Measurements from ENCODE around the gene GPR146. TPM values are rescaled to one million over a fixed set of nuclear protein-coding genes. Genes with fewer than 3 reads are reported as not detected.
A peak's percentile ranks its signal among the peaks of the same experiment; 100 is the strongest.

Gene GPR146
- total and polyA plus RNA-seq, 2 of the 13 experiments (the other 11 are each of a cell fraction or from before 2014, with no cell fraction given): 2.0 to 15.9 TPM

DNA sequence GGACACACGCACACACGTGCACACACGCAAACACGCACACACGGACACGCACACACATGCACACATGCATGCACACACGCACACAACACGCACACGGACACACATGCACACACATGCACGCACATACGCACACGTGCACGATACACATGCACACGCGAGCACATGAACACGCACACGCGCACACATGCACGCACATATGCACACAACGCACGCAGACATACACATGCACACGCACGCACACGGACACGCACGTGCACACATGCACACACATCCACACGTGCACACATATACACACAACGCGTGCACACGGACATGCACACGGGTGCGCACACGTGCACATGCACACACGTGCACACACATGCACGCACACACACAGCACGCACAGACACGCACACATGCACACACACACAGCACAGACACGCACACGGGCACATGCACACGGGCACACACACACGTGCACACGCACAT, 26.2 kb downstream of the GPR146 start (continued):
- TF ChIP-seq, protein P1, sequence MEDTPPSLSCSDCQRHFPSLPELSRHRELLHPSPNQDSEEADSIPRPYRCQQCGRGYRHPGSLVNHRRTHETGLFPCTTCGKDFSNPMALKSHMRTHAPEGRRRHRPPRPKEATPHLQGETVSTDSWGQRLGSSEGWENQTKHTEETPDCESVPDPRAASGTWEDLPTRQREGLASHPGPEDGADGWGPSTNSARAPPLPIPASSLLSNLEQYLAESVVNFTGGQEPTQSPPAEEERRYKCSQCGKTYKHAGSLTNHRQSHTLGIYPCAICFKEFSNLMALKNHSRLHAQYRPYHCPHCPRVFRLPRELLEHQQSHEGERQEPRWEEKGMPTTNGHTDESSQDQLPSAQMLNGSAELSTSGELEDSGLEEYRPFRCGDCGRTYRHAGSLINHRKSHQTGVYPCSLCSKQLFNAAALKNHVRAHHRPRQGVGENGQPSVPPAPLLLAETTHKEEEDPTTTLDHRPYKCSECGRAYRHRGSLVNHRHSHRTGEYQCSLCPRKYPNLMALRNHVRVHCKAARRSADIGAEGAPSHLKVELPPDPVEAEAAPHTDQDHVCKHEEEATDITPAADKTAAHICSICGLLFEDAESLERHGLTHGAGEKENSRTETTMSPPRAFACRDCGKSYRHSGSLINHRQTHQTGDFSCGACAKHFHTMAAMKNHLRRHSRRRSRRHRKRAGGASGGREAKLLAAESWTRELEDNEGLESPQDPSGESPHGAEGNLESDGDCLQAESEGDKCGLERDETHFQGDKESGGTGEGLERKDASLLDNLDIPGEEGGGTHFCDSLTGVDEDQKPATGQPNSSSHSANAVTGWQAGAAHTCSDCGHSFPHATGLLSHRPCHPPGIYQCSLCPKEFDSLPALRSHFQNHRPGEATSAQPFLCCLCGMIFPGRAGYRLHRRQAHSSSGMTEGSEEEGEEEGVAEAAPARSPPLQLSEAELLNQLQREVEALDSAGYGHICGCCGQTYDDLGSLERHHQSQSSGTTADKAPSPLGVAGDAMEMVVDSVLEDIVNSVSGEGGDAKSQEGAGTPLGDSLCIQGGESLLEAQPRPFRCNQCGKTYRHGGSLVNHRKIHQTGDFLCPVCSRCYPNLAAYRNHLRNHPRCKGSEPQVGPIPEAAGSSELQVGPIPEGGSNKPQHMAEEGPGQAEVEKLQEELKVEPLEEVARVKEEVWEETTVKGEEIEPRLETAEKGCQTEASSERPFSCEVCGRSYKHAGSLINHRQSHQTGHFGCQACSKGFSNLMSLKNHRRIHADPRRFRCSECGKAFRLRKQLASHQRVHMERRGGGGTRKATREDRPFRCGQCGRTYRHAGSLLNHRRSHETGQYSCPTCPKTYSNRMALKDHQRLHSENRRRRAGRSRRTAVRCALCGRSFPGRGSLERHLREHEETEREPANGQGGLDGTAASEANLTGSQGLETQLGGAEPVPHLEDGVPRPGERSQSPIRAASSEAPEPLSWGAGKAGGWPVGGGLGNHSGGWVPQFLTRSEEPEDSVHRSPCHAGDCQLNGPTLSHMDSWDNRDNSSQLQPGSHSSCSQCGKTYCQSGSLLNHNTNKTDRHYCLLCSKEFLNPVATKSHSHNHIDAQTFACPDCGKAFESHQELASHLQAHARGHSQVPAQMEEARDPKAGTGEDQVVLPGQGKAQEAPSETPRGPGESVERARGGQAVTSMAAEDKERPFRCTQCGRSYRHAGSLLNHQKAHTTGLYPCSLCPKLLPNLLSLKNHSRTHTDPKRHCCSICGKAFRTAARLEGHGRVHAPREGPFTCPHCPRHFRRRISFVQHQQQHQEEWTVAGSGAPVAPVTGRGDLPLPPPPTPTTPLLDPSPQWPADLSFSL (CRISPR knock-in tag; IDR thresholded peaks at IDR 0.05): no peak

DNA sequence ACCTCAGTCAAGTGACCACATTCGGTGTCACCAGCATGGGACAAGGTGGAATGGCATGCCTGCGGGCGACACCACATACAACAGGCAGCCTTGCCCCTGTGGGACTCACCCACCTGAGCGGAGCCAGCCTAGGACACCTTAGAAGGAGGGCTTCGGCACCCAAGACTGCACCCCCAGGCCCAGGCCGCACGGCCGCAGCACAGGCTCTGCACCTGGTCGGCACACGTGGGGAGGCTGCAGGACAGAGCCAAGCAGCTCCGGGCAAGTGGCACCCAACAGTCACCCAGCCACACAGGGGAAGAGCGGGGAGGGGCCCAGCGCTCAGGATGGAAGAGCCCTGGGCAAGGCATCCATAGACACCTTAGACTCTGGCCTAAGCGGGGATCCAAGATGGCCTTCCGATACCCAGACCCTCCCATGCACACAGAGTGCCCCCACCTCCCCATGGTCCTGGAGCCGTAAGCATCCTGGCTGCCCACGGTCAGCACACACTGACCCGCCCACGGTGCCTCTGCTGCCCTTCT, 27.4 kb downstream of the GPR146 start:
- Histone ChIP-seq H3K4me1 (ENCODE audit: insufficient read depth, low read length) (peaks cover 13% of the 10 kb centered on the region), H3K9me3 (ENCODE audit: low read length) (no peaks in the 10 kb centered on the region), H4K20me1 (ENCODE audit: insufficient read depth, low read length) (no peaks in the 10 kb centered on the region), H2AFZ (ENCODE audit: low read length) (no peak overlapping the region), H3K79me2 (ENCODE audit: insufficient read depth, low read length) (no peaks in the 10 kb centered on the region), H3K36me3 (replicated peaks in 1 of 2; ENCODE audit: control insufficient read depth in 1 of 2, insufficient read depth in 2 of 2, low read length in 2 of 2) (no peaks in the 10 kb centered on the region), H3K4me3 (replicated peaks in 1 of 3; ENCODE audit: insufficient read depth in 1 of 3, low read depth in 2 of 3, low read length in 3 of 3) (no peak overlapping the region), H3K9ac (ENCODE audit: insufficient read depth, low read depth, low read length) (no peak overlapping the region), H3K27me3 (ENCODE audit: control insufficient read depth in 1 of 2, insufficient read depth in 2 of 2, low read length in 2 of 2) (no peaks in the 10 kb centered on the region), H3K27ac (ENCODE audit: extremely low read length, insufficient read depth, low read length) (no peak overlapping the region), H3K4me2 (ENCODE audit: low read depth, low read length) (no peak overlapping the region)
- ChIA-PET CTCF (ENCODE audit: low intra/inter-chr PET ratio, low total read pairs) (no interaction called here), POLR2A (no interaction called here)
- intact Hi-C loops (cut with micrococcal nuclease; ENCODE audit: unreplicated experiment) (no loop called here), in situ Hi-C loops (cut with HindIII; ENCODE audit: extremely low pct_ligation_motif_present, low pct_unique_long_range_greater_than_20kb) (no loop called here)
- no peak for ATAC-seq
- TF ChIP-seq PHF20 (CRISPR knock-in tag; IDR thresholded peaks at IDR 0.05): no peak
- TF ChIP-seq AGO2 (optimal IDR thresholded peaks at IDR 0.05; ENCODE audit: low read depth, low read length): peak; percentile 16
- TF ChIP-seq CEBPB (IDR thresholded peaks at IDR 0.05; ENCODE audit: borderline replicate concordance, low read depth, low read length): no peak
- 91% methylated on average over 14 of the region's 19 CpGs for WGBS (ENCODE audit: low lambda C conversion rate)
- no TSS peak for BruUV-seq (replicated peaks)
- DNase-seq (ENCODE audit: low spot score): no peak
- FAIRE-seq: no peak

All from HepG2 (cell line).